HG02973 (cell line): ENCODE results near the gene SCG2.
"Not testable (repeated sequence)": the region's sequence is repeated elsewhere in the genome, so short reads cannot be mapped to it uniquely, and the experiment has no call there.

ENCODE experiments used
- ATAC-seq: cut with Tn5 transposase; IDR thresholded peaks from one replicate; pipeline ENCODE4 v1.9.1; 2021; ENCODE audit warnings: moderate library complexity; ENCODE audit not compliant: unreplicated experiment

SCG2 gene

GRCh38 chr2:223612501-223612900 lies 10.3 kb upstream of the SCG2 start:
- no peak for ATAC-seq

GRCh38 chr2:223611061-223611460 lies 8.9 kb upstream of the SCG2 start:
- no peak for ATAC-seq

GRCh38 chr2:223607476-223607875 lies 5.3 kb upstream of the SCG2 start:
- no peak for ATAC-seq

GRCh38 chr2:223606946-223607345 lies 4.8 kb upstream of the SCG2 start:
- ATAC-seq: no peak

DNA sequence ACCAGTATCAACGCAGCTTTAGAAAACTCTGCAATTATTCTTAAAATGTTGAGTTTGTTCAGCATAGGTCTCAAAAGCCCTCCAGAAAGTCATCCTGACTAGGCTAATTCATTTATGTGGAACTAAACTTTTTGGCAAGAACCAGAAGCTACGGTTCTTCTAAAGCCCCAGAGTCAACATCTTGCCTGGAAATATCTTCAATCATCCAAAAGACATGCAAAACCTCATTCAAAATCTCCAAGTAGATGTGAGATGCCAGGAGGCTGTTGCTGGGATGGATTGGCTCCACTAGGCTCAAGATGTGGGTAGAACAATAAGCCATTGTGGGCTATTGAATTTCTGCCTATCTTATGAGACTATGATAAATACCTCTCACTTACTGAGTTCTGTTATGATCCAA lies 2.1 kb upstream of the SCG2 start:
- ATAC-seq: no peak

DNA sequence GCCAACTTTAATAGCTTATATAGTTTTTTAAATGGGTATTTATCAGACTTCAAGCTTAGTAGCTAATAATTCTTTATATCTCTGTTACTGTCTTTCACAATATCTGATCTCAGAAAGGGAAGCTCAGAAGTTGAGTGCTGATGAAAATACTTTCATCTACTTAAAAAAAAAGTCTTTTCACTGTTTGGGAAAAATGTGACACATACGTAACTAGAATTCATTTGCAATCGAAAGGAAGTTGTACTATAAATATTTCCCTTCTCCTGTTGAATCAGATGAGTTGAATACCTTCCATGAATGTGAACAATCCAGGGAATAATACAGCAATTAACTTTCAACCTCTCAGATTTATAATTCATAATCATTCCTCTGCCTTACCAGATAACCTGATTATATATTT lies 811 bp upstream of the SCG2 start:
- no peak for ATAC-seq

DNA sequence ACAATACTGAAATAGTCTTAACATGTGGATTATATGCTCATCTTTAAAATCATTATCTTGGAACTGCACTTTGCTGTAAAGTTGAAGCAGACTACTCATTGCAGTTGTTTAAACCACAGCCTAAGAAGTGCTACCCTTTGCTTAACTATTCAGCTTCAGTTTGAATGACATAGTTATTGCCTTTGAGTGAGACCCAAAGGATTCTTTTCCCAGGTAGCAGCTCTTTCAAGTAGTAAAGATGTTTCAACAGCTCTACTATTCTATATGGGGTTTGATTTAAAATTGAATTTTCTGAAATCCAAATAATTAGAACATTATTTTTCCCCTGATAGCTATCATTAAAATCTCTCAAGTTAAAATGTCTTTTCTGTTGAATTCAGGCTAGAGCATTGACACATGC lies 1.1 kb downstream of the SCG2 start:
- ATAC-seq: no peak

DNA sequence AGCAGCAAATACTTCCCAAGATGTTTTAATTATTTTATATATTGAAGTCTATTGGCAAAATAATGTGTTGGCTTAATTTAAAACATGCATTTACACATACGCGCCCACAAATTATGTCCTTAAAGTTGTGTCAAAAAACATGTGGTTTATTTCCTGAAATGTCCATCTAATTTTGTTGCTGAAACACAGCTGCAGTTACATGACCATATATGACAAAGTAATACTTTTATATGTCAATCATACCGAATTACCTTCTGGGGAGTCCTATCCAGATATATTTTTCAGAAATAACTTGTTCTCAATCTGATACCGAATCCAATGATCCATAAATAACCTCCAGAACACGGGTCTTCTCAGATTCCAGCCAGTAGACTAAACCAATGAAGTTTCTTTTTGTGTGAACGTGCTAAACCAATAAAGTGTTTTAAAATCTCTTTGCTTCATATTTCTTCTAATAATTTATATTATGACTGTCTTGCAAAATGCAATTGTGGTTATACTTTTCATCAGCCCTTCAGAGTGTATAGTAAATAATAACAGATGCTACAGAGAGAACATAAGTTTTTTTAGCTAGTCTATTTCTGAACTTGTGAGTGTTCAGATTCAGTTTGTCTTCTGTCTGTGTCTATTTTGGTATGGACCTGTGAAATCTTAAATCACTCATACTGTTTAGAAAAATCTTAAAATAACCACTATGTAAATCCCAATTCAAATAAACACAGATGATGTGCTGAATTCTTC lies 2.4 kb downstream of the SCG2 start:
- no peak for ATAC-seq

DNA sequence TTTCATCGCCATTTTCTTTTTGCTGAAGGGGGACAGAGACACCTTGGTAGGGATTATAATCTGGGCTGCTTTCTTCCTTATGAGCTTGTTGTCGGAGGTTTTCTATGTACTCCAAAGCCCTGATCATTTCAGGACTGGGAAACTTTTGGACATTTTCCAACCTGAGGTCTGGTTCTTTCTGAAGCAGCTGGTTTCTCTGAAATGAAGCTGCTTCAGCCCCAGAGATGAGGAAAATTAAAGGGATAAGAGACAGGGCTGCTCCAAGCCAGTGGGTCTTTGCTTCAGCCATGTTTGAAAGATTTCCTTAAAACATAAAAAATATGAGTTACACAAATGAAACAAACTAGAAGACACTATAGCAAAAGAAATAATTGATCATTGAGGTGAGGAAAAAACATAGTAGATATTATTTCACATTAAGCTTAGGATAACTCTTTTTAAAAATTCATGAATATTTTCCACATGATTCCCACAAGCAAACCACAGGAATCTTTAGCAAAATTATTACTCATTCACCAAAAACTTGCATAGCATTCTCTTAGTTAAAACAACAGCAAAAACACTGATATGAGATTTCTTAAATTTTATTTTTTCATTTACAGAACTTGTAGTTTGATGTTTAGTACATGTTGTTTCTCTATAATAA lies 3.0 kb downstream of the SCG2 start:
- ATAC-seq: no peak

DNA sequence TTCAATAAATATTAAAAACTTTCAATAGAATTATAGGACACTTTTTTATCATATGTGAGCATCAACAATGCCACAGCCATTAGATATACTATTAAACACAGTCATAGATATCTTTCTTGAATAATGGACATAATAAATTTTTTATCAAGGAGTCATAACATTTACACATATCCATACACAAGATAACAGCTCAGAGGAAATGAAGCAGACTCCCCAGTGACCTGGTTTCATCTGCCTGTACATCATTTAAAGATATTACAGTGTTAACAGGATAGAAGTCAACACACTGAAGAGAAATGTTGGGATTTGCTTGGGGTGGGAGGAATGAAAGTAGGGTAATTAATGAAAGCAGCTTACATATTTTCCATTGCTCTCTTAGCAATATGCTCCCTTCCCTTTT lies 5.1 kb downstream of the SCG2 start:
- no peak for ATAC-seq

DNA sequence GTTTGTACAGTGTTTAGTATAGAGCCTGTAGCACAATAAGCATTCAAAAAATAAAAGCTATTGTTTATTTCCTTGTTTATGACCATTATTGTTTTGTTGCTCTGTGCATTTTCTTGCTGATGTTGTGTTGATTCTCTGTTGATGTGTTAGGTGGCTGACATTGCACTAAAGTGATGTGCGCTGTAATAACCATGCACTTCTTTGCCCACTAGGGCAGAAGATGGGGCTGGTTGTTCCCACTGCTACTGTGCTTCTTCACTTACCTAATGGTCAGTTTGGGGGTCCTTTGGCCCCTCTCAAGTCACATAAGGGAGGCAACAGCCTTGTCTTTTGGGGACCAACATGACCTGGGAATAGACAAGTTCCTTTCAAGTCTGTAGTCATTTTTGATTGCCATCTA lies 6.0 kb downstream of the SCG2 start:
- no peak for ATAC-seq

- no peak for ATAC-seq
Measured at GRCh38 chr2:223594831-223595230, 7.3 kb downstream of the SCG2 start.

DNA sequence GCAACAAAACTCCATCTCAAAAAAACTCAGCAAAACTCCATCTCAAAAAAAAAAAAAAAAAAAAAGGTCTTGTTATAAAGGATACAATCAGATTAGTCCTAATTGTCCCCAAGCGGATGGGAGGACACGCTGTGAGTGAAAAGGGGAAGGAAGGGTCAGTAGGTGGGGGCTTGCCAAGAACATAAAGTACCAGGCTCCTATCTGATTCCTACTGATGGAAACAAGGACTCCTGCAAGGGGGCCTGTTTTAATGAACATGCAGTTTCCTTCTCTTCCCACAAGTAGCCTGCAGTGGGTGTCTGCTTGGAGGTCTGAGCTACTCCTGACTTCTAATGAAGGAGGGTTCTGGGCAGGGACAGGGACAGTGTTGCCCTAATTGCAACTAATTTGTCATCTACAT lies 7.9 kb downstream of the SCG2 start:
- ATAC-seq: no peak

DNA sequence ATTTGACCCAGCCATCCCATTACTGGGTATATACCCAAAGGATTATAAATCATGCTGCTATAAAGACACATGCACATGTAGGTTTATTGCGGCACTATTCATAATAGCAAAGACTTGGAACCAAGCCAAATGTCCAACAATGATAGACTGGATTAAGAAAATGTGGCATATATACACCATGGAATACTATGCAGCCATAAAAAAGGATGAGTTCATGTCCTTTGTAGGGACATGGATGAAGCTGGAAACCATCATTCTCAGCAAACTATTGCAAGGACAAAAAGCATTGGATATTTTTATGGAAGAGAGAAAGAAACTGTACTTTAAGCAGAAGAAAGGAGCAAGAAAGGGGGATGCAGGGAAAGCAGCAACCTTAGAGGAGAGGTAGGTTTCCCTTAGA lies 9.5 kb downstream of the SCG2 start:
- ATAC-seq: not testable (repeated sequence)

- ATAC-seq: no peak
Measured at GRCh38 chr2:223591596-223591995, 10.6 kb downstream of the SCG2 start.

DNA sequence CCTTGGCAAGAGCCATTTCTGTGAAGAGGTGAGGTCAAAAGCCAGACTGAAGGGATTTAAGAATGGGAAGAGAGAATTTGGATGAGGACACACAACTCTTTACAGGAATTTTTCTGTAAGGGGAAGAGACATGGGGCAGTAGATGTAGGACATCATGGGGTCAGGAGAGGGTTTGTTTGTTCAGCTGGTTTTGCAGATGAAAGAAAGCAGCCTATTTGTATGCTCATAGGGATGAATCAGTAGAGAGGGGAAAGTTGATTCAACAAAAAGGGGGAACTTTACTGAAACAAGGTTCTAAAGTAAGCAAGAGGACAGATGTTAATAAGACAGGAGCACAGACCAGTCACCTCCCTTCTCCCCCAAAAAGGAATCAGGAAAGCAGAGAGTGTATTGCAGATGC lies 11.2 kb downstream of the SCG2 start:
- ATAC-seq: no peak

DNA sequence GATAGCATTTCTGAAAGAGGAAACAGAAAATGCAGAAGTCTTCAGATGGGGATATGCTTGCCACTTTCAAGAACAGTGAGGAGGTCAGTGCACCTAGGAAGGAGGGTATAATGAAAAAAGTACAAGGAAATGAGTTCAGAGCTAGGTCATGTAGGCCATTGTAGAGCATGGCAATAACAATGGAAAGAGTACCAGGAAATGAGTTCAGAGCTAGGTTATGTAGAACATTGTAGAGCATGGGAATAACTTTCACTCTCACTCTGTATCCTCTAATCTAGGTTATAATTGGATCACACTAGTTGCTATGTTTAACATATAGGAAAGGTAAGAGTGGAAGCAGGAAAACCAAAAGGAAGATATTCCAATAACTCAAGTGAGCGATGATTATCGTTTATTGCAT lies 12.3 kb downstream of the SCG2 start:
- ATAC-seq: no peak

GRCh38 chr2:223588251-223588650 lies 13.9 kb downstream of the SCG2 start:
- ATAC-seq: no peak

- ATAC-seq: no peak
Measured at GRCh38 chr2:223587301-223587700, 14.9 kb downstream of the SCG2 start.

DNA sequence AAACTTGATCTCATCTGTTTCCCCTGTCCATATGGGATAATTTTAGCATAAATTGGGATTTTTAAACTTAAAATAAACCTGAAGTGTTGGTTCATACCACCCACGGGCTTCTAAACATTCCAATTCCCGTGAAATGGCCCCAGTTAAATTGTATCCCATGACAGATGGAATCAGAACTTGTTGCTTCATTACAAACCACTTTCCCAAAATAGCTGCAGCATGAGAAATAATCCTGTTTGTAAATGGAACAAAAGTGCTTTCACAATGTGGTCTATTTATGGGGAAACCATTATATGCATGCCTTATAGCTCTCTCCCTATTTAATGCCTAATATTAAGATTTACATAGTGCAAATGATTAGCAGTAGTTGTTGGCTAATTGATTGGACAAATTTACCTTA lies 15.9 kb downstream of the SCG2 start:
- ATAC-seq: no peak

DNA sequence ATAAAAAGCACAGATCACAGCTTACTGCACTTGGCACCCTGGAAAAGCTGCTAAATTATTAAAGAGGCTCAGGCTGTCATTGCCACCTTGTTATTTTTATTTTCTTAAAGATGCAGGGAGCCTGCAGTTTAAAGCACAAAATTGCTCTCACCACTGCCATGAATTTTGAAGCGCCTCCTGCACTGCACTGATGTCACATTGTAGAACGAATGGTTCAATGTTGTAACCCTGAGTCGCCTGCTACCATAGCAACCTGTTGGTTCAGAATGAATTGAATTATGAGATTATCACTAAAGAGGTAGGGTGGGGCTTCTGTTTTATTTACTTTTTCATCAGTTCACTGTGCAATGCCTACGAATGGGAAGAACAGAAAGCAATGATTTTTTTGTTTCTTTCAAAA lies 16.5 kb downstream of the SCG2 start:
- ATAC-seq: no peak

DNA sequence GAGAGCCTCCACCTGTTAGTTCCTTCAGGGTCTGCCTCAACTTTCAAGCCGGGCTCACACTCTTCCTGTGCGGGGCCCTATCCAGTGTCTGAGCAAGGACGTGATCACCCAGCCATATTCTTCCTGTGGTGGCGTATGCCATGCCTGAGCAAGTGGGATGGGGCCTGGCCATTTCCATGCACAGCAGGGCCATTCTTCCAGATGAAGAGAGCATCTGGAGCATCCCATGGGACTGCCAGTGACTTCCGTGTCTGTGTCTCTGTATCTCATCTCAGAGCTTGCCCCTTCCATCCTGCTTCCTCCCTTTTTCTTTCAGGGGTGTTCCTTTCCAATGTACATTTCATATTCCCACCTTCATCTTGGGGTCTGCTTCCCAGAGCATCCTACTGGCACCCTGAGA lies 20.2 kb downstream of the SCG2 start:
- no peak for ATAC-seq

- no peak for ATAC-seq
Measured at GRCh38 chr2:223580951-223581350, 21.2 kb downstream of the SCG2 start.
